NCI-H1436 (cell line): ENCODE data around the gene MLANA.
A peak's percentile ranks its signal among the peaks of the same experiment; 100 is the strongest.

Source experiments
- DNase-seq: peaks from one replicate; lab custom pipeline; 2025; lab: John Stamatoyannopoulos, UW

MLANA gene

GRCh38 chr9:5900622-5901021 is 9.9 kb downstream of the MLANA start:
- DNase-seq = no peak

DNA sequence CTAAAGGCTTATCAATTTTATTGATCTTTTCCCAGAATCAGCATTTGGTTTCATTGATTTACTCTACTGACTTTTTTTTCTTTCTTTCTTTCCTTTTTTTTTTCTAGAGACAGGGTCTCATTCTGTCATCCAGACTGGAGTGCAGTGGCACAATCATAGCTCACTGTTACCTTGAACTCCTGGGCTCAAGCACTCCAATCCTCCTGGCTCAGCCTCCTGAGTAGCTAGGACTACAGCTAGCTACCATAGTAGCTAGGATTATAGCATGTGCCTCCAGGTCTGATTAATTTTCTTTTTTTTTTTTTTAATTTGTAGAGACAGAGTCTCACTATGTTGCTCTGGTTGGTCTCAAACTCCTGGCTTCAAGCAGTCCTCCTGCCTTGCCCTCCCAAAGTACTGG is 11.7 kb downstream of the MLANA start:
- no peak for DNase-seq

DNA sequence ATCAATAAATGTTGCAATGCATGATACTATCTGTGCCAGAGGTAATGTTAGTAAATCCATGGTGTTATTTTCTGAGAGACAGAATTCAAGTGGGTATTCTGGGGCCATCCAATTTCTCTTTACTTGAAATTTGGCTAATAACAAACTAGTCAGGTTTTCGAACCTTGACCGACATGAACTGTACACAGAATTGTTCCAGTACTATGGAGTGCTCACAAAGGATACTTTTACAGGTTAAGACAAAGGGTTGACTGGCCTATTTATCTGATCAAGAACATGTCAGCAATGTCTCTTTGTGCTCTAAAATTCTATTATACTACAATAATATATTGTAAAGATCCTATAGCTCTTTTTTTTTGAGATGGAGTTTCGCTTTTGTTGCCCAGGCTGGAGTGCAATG is 18.2 kb downstream of the MLANA start:
- no peak for DNase-seq

DNA sequence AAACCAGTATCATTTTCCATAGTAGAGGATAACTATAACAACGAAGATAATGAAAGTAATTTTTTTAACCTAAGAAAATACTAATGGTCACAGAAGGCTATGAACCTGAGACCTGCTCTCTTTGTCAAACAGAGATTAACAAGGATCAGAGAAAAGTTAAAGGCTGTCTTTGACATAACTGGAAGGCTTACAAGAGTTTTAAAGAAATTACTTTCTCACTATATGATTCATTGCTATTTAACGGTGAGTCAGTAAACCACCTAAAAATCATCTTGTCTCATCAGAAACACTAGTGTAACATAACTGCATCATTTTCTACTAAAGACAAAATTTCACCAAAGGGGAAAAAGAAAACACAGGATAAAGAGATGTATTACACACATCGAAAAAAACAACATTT is 19.3 kb downstream of the MLANA start:
- no peak for DNase-seq

- no peak for DNase-seq
Observed at GRCh38 chr9:5910413-5911057, 19.8 kb downstream of the MLANA start.

DNA sequence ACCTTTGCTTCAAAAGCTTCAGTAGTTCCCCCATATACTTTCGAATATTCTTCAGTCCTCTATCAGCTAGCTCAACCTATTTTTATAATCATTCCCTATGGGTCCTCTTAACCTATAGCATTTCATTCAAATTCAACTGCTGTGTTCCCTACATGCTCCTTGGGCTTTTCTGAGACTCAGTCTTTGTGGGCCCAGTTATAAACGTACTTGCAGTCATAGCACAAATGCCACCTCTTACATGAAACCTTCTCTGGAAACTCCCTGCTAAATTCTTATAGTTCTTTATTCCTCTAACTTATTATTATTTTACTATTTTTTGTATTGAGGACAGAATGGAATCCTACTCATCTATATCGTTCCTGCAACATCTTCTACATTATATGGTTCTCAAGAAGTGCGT is 24.7 kb downstream of the MLANA start:
- DNase-seq = no peak

- DNase-seq = no peak
Observed at GRCh38 chr9:5917273-5917672, 26.6 kb downstream of the MLANA start.

DNA sequence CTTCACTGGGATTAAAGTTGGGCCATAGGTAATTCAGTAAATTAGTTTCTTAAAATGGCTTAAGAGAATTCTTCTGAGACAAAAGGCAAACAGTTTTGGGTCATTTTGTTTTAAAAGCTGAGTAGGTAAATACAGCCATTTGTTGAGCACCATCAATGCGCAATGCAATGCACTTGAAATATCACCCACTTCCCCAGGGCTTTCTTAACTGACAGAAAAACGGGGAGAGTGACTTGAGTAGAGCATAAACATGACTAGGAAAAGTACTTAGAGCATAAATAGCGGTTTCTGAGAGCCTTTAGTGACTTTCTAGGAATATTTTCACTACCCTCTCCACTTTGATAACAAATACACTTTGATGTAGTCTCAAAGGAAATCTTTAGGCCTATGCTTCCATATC is 27.2 kb downstream of the MLANA start:
- no peak for DNase-seq

- DNase-seq = no peak
Observed at GRCh38 chr9:5918460-5918859, 27.8 kb downstream of the MLANA start.

- no peak for DNase-seq
Observed at GRCh38 chr9:5920860-5921328, 30.2 kb downstream of the MLANA start.

- no peak for DNase-seq
Observed at GRCh38 chr9:5922192-5922591, 31.5 kb downstream of the MLANA start.

DNA sequence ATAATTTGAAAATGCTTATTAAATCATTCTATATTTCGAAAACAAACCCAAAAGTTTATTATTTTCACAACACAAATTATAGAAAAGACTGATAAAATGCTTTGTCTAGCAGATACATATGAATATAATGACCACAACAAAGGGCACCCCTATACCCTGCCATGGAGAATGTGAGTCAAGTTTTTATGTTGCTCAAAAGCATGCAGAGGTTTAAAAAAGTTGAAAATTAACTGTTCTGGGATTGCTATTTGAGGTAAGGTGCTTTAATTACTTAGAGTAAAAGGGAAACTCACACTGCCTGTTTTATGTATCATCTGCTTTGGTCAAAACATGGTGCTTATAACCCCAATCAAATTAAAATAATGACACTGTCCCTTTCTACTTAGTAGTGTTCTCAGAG is 41.0 kb downstream of the MLANA start:
- DNase-seq = no peak

DNA sequence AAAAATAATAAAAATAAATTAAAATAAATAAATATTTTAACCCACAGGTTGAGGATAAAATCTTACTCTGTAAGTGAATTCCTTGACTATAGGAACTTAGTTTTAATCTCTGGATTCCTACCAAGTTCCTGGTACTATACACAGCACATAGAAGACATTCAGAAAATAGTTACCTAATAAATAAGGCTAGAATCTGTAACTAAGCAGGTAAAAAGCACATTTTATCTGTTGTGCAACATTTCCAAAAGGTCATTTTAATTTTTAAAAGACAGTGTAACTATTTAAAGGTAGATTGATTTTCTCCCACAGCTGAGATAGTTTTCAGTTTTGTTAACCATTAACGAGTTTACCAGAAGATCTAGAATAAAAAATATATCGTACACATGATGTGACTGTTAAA is 47.8 kb downstream of the MLANA start:
- no peak for DNase-seq

- DNase-seq = no peak
Observed at GRCh38 chr9:5939530-5939929, 48.8 kb downstream of the MLANA start.

GRCh38 chr9:5941214-5941613 is 50.5 kb downstream of the MLANA start:
- no peak for DNase-seq

- no peak for DNase-seq
Observed at GRCh38 chr9:5945112-5945511, 54.4 kb downstream of the MLANA start.

GRCh38 chr9:5947912-5948311 is 57.2 kb downstream of the MLANA start:
- DNase-seq = peak; percentile 1

DNA sequence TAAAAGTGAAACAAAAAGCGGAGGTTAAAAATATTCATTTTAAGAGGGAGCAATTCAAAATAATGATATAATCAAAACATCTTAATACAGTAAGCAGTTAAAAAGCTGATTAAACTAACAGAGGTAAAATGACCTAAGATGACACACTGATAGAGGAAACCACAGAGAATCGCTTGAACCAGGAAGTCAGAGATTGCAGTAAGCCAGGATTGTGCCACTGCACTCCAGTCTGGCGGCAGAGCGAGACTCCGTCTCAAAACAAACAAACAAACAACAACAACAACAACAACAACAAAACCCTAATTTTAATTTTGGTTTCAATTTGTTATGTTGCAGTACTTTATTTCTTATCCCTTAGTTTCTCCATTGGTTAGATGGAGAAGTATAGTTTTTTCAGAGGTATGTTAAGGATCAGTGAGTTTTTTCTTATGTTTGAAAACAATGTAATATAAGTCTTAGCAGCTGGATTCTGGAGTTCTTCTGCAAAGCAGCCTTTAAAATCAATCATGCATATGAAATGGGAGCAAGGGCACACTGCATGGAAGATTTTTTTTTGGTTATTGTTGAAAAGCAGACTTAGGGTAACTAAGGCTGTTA is 58.5 kb downstream of the MLANA start:
- no peak for DNase-seq

DNA sequence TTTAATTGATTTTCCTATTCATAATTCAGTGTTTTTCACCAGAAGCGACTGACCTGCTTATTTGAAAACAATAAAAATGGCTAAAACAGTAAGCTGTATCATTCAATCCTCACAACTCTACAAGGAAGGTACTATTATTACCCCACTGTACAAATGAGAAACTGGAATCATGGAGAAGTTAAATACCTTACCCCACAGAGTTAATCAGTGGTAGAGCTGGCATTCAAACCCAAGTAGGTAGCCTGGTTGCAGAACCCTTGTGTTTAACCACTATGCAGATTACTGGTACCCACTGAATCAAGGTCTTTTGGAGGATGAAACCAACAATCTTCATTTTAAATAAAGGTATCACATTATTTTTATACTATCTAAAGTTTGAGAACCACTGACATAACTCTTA is 59.6 kb downstream of the MLANA start:
- DNase-seq = no peak

- no peak for DNase-seq
Observed at GRCh38 chr9:5951686-5952211, 61.1 kb downstream of the MLANA start.

GRCh38 chr9:5953743-5954707 is 63.3 kb downstream of the MLANA start:
- DNase-seq = no peak

DNA sequence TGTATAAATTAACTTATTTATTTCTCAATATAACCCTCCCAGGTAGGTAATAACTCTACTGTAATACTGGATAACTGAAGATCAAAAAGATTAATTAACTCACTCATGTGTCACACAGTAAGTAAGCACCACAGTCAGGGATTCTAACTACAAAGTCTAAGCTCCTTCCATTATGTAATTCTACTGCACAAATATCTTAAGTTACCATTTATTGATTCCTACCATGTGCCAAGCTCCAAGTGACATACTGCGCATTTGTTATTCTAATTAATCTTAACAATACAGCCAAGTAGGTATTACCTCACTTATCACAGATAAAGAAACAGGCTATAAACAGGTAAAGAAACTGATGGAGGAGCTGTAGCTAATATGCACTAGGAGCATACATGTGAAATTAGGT is 66.5 kb downstream of the MLANA start:
- DNase-seq = peak; percentile 37

GRCh38 chr9:5958273-5958672 is 67.6 kb downstream of the MLANA start:
- no peak for DNase-seq
